Activated CD4-positive, alpha-beta T cell treated with anti-CD3 and anti-CD28 coated beads, Interleukin-2, amount 10 ng/mL, durations not matched to agents 24 days and 14 days (primary cell): ENCODE data around the gene TMEM98. TPM values are rescaled to one million over a fixed set of nuclear protein-coding genes. Genes with fewer than 3 reads are reported as not detected.
"Not testable (repeated sequence)": the region's sequence is repeated elsewhere in the genome, so short reads cannot be mapped to it uniquely, and the experiment has no call there.

Experiments used
- DNase-seq: peaks from one replicate; pipeline ENCODE4 v3.0.0; 2022
- H3K27ac Mint-ChIP-seq: one replicate; pipeline ENCODE4 v1.8.0; 2022; ENCODE audit warnings: mild to moderate bottlenecking, mixed read lengths
- H3K27me3 Mint-ChIP-seq: one replicate; pipeline ENCODE4 v1.8.0; 2022; ENCODE audit warnings: mixed read lengths
- H3K36me3 Mint-ChIP-seq: one replicate; pipeline ENCODE4 v1.8.0; 2022; ENCODE audit warnings: low read depth, mild to moderate bottlenecking, mixed read lengths
- H3K4me1 Mint-ChIP-seq: one replicate; pipeline ENCODE4 v1.8.0; 2021; ENCODE audit warnings: mixed read lengths
- H3K4me3 Mint-ChIP-seq: one replicate; pipeline ENCODE4 v1.8.0; 2022; ENCODE audit warnings: mild to moderate bottlenecking, moderate library complexity, mixed read lengths
- H3K9me3 Mint-ChIP-seq: one replicate; pipeline ENCODE4 v1.8.0; 2021; ENCODE audit warnings: mixed read lengths
- intact Hi-C: fragments of 100-400 bp; cut with micrococcal nuclease; formaldehyde crosslinking; loops from one replicate; pipeline ENCODE4 v1.15.1; 2023
- total RNA-seq: library from RNA; stranded (reverse); gene quantifications from 2 replicates; pipeline ENCODE4 v1.2.3, GENCODE V29; 2022

Gene TMEM98
- total RNA-seq, 1 donor from 2014 or later: 0.82 TPM

DNA sequence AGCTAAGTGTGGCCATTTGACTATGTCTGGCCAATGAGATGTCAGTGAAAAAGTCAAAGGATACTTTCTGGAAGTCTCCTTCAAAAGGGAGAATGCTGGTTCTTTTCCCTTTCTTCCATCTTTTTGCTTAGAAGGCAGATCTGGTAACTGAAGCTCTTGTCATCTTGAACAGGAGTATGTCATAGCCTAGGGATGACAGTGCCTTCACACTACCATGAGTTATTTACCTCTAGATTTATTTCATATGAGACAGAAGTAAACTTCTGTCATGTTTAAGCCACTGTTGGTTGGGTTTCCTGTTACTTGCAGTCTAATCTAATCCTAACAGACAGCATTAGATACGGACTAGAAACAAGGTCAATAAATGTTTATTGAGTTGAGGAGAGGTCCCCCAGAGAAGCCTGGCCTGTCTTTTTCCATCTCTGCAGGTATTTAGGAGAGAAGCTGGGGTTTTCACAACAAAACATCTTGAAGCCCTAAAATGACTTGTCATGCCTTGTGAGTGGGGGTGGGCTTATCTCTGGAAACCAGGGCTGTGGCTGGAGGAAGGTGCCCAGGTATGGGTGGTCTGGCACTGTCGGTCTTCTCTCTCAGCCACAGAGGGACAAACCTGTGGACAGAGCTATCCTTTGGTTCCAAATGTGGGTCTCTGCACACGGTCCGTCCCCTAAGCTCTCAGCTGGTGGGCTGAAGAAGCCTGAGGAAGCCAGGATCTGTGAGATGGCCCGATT, 28.5 kb downstream of the TMEM98 start:
- Mint-ChIP-seq H3K4me1 (no peaks in the 10 kb centered on the region), H3K9me3 (no peaks in the 10 kb centered on the region), H3K27ac (no peak overlapping the region), H3K4me3 (no peak overlapping the region), H3K36me3 (no peaks in the 10 kb centered on the region), H3K27me3 (peaks cover 36% of the 10 kb centered on the region)
- intact Hi-C loops: no loop called here
- DNase-seq: no peak

DNA sequence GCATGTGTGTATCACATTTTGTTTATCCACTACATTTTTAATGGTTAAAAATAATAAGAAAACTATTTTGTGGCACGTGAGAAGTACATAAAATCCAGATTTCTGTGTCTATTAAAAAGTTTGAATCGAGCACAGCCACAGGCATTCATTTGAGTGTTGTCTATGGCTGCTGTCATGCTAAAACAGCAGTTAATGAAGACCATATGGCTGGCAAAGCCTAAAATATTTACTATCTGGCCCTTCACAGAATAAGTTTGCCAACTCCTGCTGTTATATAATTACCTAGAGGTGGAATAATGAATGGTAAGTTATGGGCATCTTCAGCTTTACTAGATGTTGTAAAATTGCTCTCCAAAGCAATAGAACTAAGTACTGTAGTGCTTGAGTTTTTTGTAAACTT, 30.5 kb downstream of the TMEM98 start:
- Mint-ChIP-seq H3K27me3 (peaks cover 29% of the 10 kb centered on the region), H3K4me1 (no peaks in the 10 kb centered on the region), H3K4me3 (no peak overlapping the region), H3K9me3 (no peaks in the 10 kb centered on the region), H3K27ac (no peak overlapping the region), H3K36me3 (no peaks in the 10 kb centered on the region)
- intact Hi-C loops: no loop called here
- no peak for DNase-seq

DNA sequence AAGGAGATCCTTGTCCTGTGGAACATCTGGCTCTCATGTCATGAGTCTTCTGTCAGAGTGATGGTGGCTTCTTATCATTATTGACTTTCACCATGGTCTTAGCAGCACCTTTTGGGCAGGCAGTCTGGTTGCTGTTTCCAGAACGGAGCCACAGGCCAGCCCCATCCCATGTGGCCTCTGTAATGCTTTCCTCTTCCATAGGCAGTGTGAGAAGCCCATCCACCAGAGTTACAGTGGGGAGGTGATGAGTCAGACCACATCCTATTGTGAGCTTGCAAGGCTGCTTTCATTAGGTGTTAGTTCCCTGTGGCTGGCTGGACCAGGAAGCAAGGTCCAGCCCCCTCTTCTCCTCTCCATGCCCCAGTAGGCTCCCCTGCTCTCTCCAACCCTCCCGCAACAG, 32.9 kb downstream of the TMEM98 start:
- peaks cover 26% of the 10 kb centered on the region for H3K27me3 Mint-ChIP-seq

DNA sequence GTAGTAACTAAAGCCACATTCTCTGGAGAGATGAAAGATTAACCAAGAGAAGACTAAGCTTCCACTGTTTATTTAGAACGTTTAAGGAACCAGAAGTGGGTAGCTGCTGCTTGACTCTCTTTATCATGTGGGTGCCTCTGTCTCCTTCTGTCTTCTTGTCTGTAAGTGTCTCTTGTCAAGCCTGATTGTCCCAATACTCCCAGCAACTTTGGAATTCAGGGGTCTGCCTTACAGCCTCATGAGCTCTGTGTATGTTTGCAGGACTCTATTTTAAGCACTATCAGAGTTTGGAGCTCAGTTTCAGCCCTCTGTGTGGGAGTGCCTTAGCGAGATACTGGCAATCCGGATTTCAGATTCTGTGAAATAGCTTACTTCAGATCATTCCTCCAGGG, 34.4 kb downstream of the TMEM98 start:
- H3K36me3 Mint-ChIP-seq: no peaks in the 10 kb centered on the region
- peaks cover 32% of the 10 kb centered on the region for H3K27me3 Mint-ChIP-seq
- H3K27ac Mint-ChIP-seq: no peak overlapping the region
- H3K9me3 Mint-ChIP-seq: no peaks in the 10 kb centered on the region
- intact Hi-C loops: no loop called here
- no peak for DNase-seq
- no peak overlapping the region for H3K4me3 Mint-ChIP-seq
- H3K4me1 Mint-ChIP-seq: no peaks in the 10 kb centered on the region

More for the DNA sequence above, 32.9 kb downstream of the TMEM98 start:
- H3K36me3 Mint-ChIP-seq: no peaks in the 10 kb centered on the region
- no peak overlapping the region for H3K4me3 Mint-ChIP-seq
- no peak for DNase-seq
- no peak overlapping the region for H3K27ac Mint-ChIP-seq
- H3K4me1 Mint-ChIP-seq: no peaks in the 10 kb centered on the region
- no peaks in the 10 kb centered on the region for H3K9me3 Mint-ChIP-seq
- intact Hi-C loops: no loop called here

DNA sequence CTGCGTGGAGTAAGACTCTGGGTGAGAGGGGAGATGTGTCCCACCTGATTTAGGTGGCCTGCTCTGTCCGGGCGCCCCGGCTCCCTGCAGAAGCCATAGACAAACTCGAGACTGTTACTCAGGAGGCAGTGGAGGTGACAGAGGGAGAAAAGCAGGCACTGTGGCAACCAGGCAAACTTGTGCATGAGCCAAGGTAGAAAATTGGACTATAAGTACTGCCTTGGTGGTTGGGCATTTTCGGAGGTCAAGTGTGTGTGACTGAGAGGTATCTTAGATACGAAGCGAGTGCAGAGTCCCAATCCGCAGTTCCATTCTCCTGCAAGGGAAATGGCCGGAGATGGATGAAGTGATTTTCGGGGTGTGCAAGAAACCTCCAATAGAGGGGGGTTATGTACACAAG, 36.6 kb downstream of the TMEM98 start:
- no peaks in the 10 kb centered on the region for H3K36me3 Mint-ChIP-seq
- H3K27ac Mint-ChIP-seq: no peak overlapping the region
- H3K4me3 Mint-ChIP-seq: no peak overlapping the region
- peaks cover 31% of the 10 kb centered on the region for H3K27me3 Mint-ChIP-seq
- no peak for DNase-seq
- H3K9me3 Mint-ChIP-seq: no peaks in the 10 kb centered on the region
- intact Hi-C loops: no loop called here
- no peaks in the 10 kb centered on the region for H3K4me1 Mint-ChIP-seq

DNA sequence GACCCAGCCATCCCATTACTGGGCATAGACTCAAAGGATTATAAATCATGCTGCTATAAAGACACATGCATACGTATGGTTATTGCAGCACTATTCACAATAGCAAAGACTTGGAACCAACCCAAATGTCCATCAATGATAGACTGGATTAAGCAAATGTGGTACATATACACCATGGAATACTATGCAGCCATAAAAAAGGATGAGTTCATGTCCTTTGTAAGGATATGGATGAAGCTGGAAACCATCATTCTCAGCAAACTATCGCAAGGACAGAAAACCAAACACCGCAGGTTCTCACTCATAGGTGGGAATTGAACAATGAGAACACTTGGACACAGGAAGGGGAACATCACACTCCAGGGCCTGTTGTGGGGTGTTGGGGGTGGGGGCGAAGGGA, 41.3 kb downstream of the TMEM98 start:
- peaks cover 26% of the 10 kb centered on the region for H3K27me3 Mint-ChIP-seq
- H3K4me1 Mint-ChIP-seq, H3K27ac Mint-ChIP-seq, H3K36me3 Mint-ChIP-seq, DNase-seq, intact Hi-C loops, H3K9me3 Mint-ChIP-seq, H3K4me3 Mint-ChIP-seq: not testable (repeated sequence)

DNA sequence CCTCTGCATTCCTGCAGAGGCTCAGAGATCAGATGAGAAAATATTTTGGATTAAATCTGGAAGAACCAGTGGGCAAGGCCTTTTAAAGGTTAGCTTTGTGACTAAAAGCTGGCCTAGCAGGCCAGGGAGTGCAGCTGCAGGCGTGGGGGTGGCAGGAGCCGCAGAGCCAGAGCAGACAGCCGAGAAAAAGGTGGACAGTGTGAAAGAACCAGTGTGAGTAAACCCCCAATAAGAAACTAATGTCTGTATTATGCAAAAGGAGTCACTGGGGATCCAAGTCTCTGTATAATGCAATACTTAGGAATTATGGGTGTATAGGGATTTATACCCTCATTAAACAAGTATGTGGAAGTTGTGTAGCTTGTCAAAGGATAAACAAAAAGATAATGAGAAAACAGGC, 42.3 kb downstream of the TMEM98 start:
- peaks cover 26% of the 10 kb centered on the region for H3K27me3 Mint-ChIP-seq
- no peak for DNase-seq
- no peak overlapping the region for H3K4me3 Mint-ChIP-seq
- H3K9me3 Mint-ChIP-seq: no peaks in the 10 kb centered on the region
- H3K36me3 Mint-ChIP-seq: no peaks in the 10 kb centered on the region
- H3K27ac Mint-ChIP-seq: no peak overlapping the region
- H3K4me1 Mint-ChIP-seq: peaks cover 9% of the 10 kb centered on the region
- intact Hi-C loops: no loop called here

DNA sequence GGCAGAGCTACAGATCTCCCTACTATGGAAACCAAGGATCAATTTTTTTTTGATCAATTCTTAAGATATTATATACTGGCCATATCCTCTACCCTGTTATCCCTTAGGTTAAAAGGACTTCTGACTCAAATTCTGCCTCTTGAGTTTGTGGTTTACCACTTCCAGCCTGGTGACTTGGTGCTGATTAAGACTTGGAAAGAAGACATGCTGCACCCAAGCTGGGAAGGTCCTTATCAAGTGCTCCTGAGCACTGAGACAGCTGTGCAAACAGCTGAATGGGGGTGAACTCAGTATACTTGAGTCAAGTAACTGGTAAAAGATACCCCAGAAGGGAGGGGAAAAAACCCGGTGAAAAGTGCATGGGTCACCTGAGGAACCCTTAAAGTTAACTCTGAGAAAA, 43.2 kb downstream of the TMEM98 start:
- Mint-ChIP-seq H3K9me3 (no peaks in the 10 kb centered on the region), H3K27ac (no peak overlapping the region), H3K4me1 (peaks cover 9% of the 10 kb centered on the region), H3K4me3 (peak overlapping the region; percentile 11), H3K36me3 (no peaks in the 10 kb centered on the region), H3K27me3 (peaks cover 20% of the 10 kb centered on the region)
- intact Hi-C loops: no loop called here
- peak; percentile 74 for DNase-seq

DNA sequence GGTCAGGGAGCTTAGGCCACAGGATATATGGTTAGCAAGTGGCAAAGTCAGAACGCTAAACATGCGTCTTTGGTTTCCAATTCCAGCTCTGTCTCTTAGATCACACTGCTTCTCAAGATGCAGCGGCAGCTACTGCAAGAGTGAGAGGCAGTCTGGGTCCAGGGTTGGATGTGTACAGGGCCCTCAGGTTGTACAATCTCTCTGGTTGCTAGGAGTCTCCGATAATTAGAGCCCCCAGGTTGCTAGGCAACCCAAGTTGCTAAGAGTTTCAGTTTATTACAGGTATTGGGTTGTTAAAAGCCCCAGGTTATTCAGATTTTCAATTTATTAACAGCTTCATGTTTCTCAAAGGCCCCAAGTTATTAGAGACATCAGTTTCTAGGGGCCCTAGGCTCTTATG, 48.2 kb downstream of the TMEM98 start:
- intact Hi-C loops: no loop called here

DNA sequence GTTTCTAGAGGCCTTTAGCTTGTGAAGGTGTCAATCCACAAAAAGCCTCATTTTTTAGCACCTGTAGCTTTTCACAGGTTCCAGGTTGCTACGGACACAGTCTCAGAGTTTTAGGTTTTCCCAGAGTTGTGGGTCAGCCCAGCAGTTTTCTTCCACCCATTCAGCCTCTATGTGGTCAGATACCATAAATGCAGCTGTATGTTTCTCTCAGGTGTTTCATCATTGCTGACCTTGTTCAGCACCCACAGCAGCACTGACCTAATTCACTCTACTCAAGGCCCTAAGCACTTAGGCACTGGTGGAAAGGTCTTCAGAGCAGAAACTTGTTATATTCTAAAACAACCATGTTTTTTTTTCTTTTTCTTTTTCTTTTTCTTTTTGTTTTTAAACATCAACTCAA, 48.7 kb downstream of the TMEM98 start:
- intact Hi-C loops: no loop called here
- H3K27ac Mint-ChIP-seq: no peak overlapping the region
- H3K27me3 Mint-ChIP-seq: peaks cover 7% of the 10 kb centered on the region
- H3K36me3 Mint-ChIP-seq: no peaks in the 10 kb centered on the region
- H3K4me3 Mint-ChIP-seq: no peak overlapping the region
- DNase-seq: no peak
- H3K9me3 Mint-ChIP-seq: no peaks in the 10 kb centered on the region
- no peaks in the 10 kb centered on the region for H3K4me1 Mint-ChIP-seq

More for the DNA sequence above, 48.2 kb downstream of the TMEM98 start:
- Mint-ChIP-seq H3K9me3 (no peaks in the 10 kb centered on the region), H3K4me1 (peaks cover 3% of the 10 kb centered on the region), H3K27me3 (peaks cover 7% of the 10 kb centered on the region), H3K4me3 (no peak overlapping the region), H3K36me3 (no peaks in the 10 kb centered on the region), H3K27ac (no peak overlapping the region)
- DNase-seq: no peak

DNA sequence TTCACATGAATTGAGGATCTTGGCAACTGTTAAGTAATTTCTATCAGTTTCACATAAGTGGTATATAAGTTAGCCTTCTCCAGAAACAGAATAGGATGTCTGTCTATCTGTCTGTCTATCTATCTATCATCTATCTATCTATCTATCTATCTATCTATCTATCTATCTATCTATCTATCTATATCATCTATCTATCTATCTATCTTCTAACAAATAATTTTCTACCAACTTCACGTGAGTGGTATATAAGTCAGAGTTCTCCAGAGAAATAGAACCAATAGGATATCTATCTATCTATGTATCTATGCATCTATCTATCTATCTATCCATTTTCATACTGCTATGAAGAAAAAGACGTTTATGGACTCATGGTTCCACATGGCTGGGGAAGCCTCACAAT, 52.3 kb downstream of the TMEM98 start:
- Mint-ChIP-seq H3K4me3 (no peak overlapping the region), H3K4me1 (no peaks in the 10 kb centered on the region), H3K27ac (no peak overlapping the region), H3K27me3 (peaks cover 4% of the 10 kb centered on the region), H3K9me3 (peaks cover 7% of the 10 kb centered on the region), H3K36me3 (no peaks in the 10 kb centered on the region)
- DNase-seq: no peak
- intact Hi-C loops: no loop called here

DNA sequence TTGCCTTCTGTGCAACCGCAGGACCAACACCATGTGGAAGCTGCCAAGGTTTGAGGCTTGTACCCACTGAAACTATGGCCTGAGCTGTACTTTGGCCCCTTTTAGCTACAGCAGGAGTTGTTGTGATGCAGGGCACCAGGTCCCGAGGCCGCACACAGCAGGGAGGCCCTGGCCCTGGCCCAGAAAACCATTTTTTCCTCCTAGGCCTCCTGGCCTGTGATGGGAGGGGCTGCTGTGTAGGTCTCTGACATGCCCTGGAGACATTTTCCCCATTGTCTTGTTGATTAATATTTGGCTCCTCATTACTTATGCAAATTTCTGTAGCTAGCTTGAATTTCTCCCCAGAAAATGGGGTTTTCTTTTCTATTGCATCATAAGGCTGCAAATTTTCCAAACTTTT, 53.7 kb downstream of the TMEM98 start:
- H3K27ac Mint-ChIP-seq, H3K36me3 Mint-ChIP-seq, H3K27me3 Mint-ChIP-seq, H3K9me3 Mint-ChIP-seq, intact Hi-C loops, H3K4me1 Mint-ChIP-seq, DNase-seq, H3K4me3 Mint-ChIP-seq: not testable (repeated sequence)

DNA sequence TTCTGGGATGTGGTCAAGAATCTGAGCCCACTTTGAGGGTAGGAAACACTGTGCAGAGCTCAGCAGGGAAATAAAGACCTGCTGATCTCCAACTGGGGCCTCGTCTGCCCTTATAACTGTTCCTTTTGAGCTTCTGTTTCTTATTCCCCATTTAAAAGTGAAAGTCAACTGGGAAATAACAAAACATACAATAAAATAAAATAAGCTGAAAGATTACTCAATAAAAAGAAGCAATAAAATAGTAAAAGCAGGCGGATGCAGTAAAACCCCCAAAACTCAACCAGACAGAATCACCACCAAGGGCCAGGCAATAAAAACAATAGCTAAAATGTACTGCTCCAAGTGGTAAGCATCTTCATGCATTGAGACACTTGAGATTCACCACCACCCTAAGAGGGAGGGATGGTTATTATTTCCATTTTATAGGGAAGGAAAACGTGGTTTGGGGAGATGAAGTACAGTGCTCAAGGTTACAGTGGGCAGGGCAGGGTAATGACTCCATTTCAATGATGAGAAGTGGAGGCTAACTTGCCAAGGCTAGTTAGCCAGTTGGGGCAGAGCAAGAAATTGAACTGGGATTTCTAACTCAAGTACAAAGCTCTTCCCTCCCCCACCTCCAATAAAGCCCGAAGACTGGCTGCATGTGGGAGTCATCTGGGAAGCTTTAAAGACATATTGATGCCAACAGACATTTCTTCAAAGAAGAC, 57.2 kb downstream of the TMEM98 start:
- intact Hi-C loops: no loop called here
- Mint-ChIP-seq H3K4me1 (no peaks in the 10 kb centered on the region), H3K27me3 (peaks cover 5% of the 10 kb centered on the region), H3K9me3 (peaks cover 13% of the 10 kb centered on the region), H3K27ac (no peak overlapping the region), H3K36me3 (no peaks in the 10 kb centered on the region), H3K4me3 (no peak overlapping the region)
- no peak for DNase-seq

DNA sequence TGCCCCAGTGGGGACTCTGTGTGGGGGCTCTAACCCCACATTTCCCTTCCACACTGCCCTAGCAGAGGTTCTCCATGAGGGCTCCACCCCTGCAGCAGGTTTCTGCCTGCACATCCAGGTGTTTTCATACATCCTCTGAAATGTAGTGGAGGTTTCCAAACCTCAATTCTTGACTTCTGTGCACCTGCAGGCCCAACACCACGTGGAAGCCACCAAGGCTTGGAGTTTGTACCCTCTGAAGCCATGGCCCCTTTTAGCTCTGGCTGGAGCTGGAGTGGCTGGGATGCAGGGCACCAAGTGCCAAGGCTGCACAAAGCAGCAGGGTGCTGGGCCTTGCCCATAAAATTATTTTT, 59.5 kb downstream of the TMEM98 start:
- H3K4me1 Mint-ChIP-seq, intact Hi-C loops, H3K27ac Mint-ChIP-seq, H3K36me3 Mint-ChIP-seq, H3K27me3 Mint-ChIP-seq, H3K9me3 Mint-ChIP-seq, DNase-seq, H3K4me3 Mint-ChIP-seq: not testable (repeated sequence)

DNA sequence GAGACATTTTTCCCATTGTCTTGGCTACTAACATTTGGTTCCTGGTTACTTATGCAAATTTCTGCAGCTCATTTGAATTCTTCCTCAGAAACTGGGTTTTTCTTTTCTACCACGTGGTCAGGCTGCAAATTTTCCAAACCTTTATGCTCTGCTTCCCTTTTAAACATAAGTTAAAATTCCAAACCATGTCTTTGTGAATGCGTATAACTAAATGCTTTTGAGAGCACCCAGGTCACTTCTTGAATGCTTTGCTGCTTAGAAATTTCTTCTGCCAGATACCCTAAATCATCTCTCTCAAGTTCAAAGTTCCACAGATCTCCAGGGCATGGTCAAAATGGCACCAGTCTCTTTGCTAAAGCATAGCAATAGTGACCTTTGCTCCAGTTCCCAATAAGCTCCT, 59.9 kb downstream of the TMEM98 start:
- H3K4me3 Mint-ChIP-seq, H3K27ac Mint-ChIP-seq, H3K9me3 Mint-ChIP-seq, H3K27me3 Mint-ChIP-seq, H3K4me1 Mint-ChIP-seq, H3K36me3 Mint-ChIP-seq, intact Hi-C loops, DNase-seq: not testable (repeated sequence)
